Measurements from ENCODE around the gene B4GALT6. TPM values are rescaled to one million over a fixed set of nuclear protein-coding genes. Genes with fewer than 3 reads are reported as not detected.

The B4GALT6 gene, protein sequence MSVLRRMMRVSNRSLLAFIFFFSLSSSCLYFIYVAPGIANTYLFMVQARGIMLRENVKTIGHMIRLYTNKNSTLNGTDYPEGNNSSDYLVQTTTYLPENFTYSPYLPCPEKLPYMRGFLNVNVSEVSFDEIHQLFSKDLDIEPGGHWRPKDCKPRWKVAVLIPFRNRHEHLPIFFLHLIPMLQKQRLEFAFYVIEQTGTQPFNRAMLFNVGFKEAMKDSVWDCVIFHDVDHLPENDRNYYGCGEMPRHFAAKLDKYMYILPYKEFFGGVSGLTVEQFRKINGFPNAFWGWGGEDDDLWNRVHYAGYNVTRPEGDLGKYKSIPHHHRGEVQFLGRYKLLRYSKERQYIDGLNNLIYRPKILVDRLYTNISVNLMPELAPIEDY
- total RNA-seq = 10.3 TPM

DNA sequence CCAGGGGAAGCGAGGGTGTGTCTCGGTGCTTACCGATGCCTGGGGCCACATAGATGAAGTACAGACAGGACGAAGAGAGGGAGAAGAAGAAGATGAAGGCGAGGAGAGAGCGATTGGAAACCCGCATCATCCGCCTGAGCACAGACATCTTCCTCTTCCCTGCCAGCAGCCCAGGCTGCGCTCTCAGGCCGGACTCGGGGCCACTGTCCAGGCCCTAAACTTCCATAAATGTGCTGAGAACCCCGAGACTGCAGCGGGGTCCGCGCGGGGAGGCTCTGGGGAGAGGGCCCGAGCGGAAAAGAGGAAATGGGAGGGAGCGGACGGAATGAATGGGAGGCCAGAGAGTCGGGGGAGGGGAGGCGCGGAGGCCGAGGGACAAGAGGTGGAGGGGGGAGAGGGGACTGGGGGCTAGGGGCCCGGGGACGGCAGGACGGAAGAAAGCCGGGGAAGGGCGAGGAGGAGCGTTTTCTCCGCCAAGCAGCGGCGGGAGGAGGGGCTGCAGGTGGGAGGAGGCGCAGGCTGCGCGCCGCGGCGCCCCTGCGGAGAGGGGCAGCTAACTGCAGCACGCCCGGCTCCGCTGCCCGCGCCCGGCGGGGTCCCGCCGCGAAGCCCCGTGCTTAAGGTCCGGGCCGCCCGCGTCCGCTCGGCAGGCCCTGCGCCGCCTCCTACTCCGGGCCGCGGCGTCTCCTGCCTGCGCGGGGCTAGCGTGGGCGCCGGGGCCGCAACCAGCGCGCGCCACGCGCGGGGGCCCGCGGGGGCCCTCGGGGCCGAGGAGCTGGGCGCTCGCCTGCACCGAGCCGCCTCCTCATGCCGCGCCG lies at the start of gene B4GALT6:
Gene B4GALT6, minus strand, starts transcription at position 303 of the 818 bp plus-strand sequence. Its CDS starts 155 bp downstream, at position 148.

DNA sequence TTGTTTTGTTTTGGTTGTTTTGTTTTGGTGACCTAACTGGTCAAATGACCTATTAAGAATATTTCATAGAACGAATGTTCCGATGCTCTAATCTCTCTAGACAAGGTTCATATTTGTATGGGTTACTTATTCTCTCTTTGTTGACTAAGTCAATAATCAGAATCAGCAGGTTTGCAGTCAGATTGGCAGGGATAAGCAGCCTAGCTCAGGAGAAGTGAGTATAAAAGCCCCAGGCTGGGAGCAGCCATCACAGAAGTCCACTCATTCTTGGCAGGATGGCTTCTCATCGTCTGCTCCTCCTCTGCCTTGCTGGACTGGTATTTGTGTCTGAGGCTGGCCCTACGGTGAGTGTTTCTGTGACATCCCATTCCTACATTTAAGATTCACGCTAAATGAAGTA lies 92.8 kb downstream of the B4GALT6 start, which contains the start of gene TTR:
Gene TTR, plus strand, starts transcription at position 250 of the 400 bp plus-strand sequence. Its CDS starts 26 bp downstream, at position 276.

Other genes starting within 250 kb of the B4GALT6 start
- gene DSG3, start 236.8 kb downstream of the B4GALT6 start, total RNA-seq = not detected
- 2.2 TPM for gene DSG2, start 186.4 kb downstream of the B4GALT6 start, total RNA-seq
- 3.1 TPM for gene TTR, start 92.7 kb downstream of the B4GALT6 start, total RNA-seq
- 0.94 TPM for gene SLC25A52, start 76.3 kb upstream of the B4GALT6 start, total RNA-seq

All from parietal lobe (tissue), 1 donor.